Left colon (tissue), 2 donors: ENCODE data around the gene DMRT3. TPM values are rescaled to one million over a fixed set of nuclear protein-coding genes. Genes with fewer than 3 reads are reported as not detected.
A peak's percentile ranks its signal among the peaks of the same experiment; 100 is the strongest.

Experiments used
- ATAC-seq: fragments of 200-7000 bp; cut with Tn5 transposase; one replicate; pipeline ENCODE4 v1.9.1; 2020; ENCODE audit warnings: mild to moderate bottlenecking, moderate library complexity
- DNase-seq, 2 donors: peaks; one replicate each; pipeline ENCODE4 v3.0.0-alpha.2; 2020
- intact Hi-C, 2 donors: fragments of 100-400 bp; cut with DNase I in 1 of 2; cut with micrococcal nuclease in 1 of 2; formaldehyde crosslinking; loops; one replicate each; pipeline versions ENCODE4 v1.11.2 to v1.14.0; 2022; cut with DNase I, micrococcal nuclease
- total RNA-seq, 2 donors: library from RNA; stranded (reverse); fragmentation: NEBNext Ultra II Directional; extraction: Animal tissue kit (Norgen Biotek cat#: 25700); gene quantifications; one replicate each; pipeline ENCODE4 v1.2.1, GENCODE V29; 2021
- donor health status: DM: no; HTN: no; CAD: no.
- donor health status: DM: yes; HTN: yes; CAD: no.

DMRT3 gene
- total RNA-seq, 2 donors from 2014 or later, result not detected

GRCh38 chr9:969310-970150 is 6.9 kb upstream of the DMRT3 start:
- no peak for ATAC-seq
- DNase-seq, result no peak
- intact Hi-C loops, result no loop called here

- intact Hi-C loops, result no loop called here
- no peak for DNase-seq
Measured at GRCh38 chr9:970151-970996, 6.1 kb upstream of the DMRT3 start.

GRCh38 chr9:971901-972500 is 4.5 kb upstream of the DMRT3 start:
- DNase-seq, result peak in 1 of 2 donors; percentile 58
- intact Hi-C loops, result no loop called here
- ATAC-seq, result peak; percentile 86

More at GRCh38 chr9:970151-970996, 6.1 kb upstream of the DMRT3 start:
- no peak for ATAC-seq

GRCh38 chr9:972501-973294 is 3.8 kb upstream of the DMRT3 start:
- intact Hi-C loops, result no loop called here
- DNase-seq, result no peak
- peak; percentile 72 for ATAC-seq

GRCh38 chr9:973295-973834 is 3.1 kb upstream of the DMRT3 start:
- no peak for DNase-seq
- no peak for ATAC-seq
- intact Hi-C loops, result no loop called here

GRCh38 chr9:974031-974995 is 2.1 kb upstream of the DMRT3 start:
- ATAC-seq (no peak), DNase-seq (no peak)
- intact Hi-C loops, result no loop called here

GRCh38 chr9:974996-975739 is 1.3 kb upstream of the DMRT3 start:
- no peak for DNase-seq
- intact Hi-C loops, result no loop called here
- ATAC-seq, result no peak

GRCh38 chr9:975740-976257 is 656 bp upstream of the DMRT3 start:
- ATAC-seq (no peak), DNase-seq (no peak)
- intact Hi-C loops, result no loop called here

GRCh38 chr9:976943-977837 is 735 bp downstream of the DMRT3 start:
- intact Hi-C loops, result no loop called here

GRCh38 chr9:977838-978830 is 1.7 kb downstream of the DMRT3 start:
- ATAC-seq, result no peak
- intact Hi-C loops, result no loop called here
- DNase-seq, result no peak

More at GRCh38 chr9:976943-977837, 735 bp downstream of the DMRT3 start:
- ATAC-seq (peak; percentile 28), DNase-seq (no peak)

GRCh38 chr9:979983-980382 is 3.5 kb downstream of the DMRT3 start:
- ATAC-seq, result no peak
- intact Hi-C loops, result no loop called here
- no peak for DNase-seq

GRCh38 chr9:980640-981039 is 4.2 kb downstream of the DMRT3 start:
- ATAC-seq, result no peak
- intact Hi-C loops, result no loop called here
- DNase-seq, result no peak

- no peak for ATAC-seq
- intact Hi-C loops, result no loop called here
- DNase-seq, result no peak
Measured at GRCh38 chr9:981491-981898, 5.0 kb downstream of the DMRT3 start.

- DNase-seq, result no peak
- intact Hi-C loops, result no loop called here
- ATAC-seq, result no peak
Measured at GRCh38 chr9:982394-983230, 6.2 kb downstream of the DMRT3 start.
